ENCODE data around the gene BPIFB1. TPM values are rescaled to one million over a fixed set of nuclear protein-coding genes. Genes with fewer than 3 reads are reported as not detected.

The BPIFB1 gene
- total and polyA plus RNA-seq, 9 of the 15 experiments (the other 6 are each of a cell fraction or from before 2014, with no cell fraction given), result not detected

- FAIRE-seq, result no peak
- no TSS peak for BruUV-seq (replicated peaks)
These were observed 27.4 kb downstream of the BPIFB1 start for GRCh38 chr20:33310327-33310899.

GRCh38 chr20:33311011-33311410 lies 28.0 kb downstream of the BPIFB1 start:
- in situ Hi-C loops (cut with MboI) (no loop called here), intact Hi-C loops (cut with micrococcal nuclease) (no loop called here)
- DNase-seq (ENCODE audit: extremely low read depth in 1 of 4, low spot score in 3 of 4), result peak in 1 of 4 experiments; percentile 17
- WGBS (ENCODE audit: insufficient coverage, low coverage, missing lambda C conversion rate), result 0% methylated on average over 8 of the region's 8 CpGs
- no peak; the same call in 2 of the 3 replicates for ATAC-seq
- POLR2A ChIA-PET, result interaction anchor here (0.6 kb wide), 1 partner anchor 32 kb away, joined by 3 read pairs; no protein-coding TSS in a partner anchor
- Histone ChIP-seq H3K4me3 (no peak overlapping the region), H4K20me1 (replicated peaks; ENCODE audit: control insufficient read depth, insufficient read depth, low read length) (peaks cover 11% of the 10 kb centered on the region; the same call in 1 of the 2 replicates), H3K9me3 (replicated peaks; ENCODE audit: control insufficient read depth, insufficient read depth, low read depth, low read length) (no peaks in the 10 kb centered on the region; the same call in 1 of the 2 replicates), H3K4me1 (replicated peaks in 1 of 2; ENCODE audit: control insufficient read depth in 2 of 2, insufficient read depth in 2 of 2, low read length in 2 of 2) (no peaks in the 10 kb centered on the region), H3K27me3 (ENCODE audit: control insufficient read depth in 2 of 2, insufficient read depth in 2 of 2, low read length in 2 of 2) (peaks cover 16 to 37% of the 10 kb centered on the region in 2 experiments; a peak in 4 of 5 replicates), H2AFZ (ENCODE audit: low read depth, low read length) (no peak overlapping the region), H3K36me3 (ENCODE audit: control insufficient read depth, insufficient read depth, low read length) (no peaks in the 10 kb centered on the region), H3K4me2 (ENCODE audit: insufficient read depth, low read length) (no peak overlapping the region), H3K79me2 (ENCODE audit: control insufficient read depth, insufficient read depth, low read length) (no peaks in the 10 kb centered on the region), H3K9me1 (ENCODE audit: control insufficient read depth, insufficient read depth, low read length) (no peaks in the 10 kb centered on the region), H3K9ac (ENCODE audit: insufficient read depth in 1 of 2, low read depth in 2 of 2, low read length in 2 of 2) (no peak overlapping the region), H3K27ac (ENCODE audit: extremely low read depth, low read depth, low read length) (no peak overlapping the region)
- BruUV-seq (replicated peaks), result no TSS peak
- CTCF ChIA-PET (ENCODE audit: low intra/inter-chr PET ratio), result no interaction called here
- FAIRE-seq, result no peak
- TF ChIP-seq ZNF384 (IDR thresholded peaks at IDR 0.05; ENCODE audit: low read depth, low read length), result 0 out of 2 replicates have a peak, but pooled peaks have one; percentile 44
- no peak for TF ChIP-seq ZNF282 (CRISPR knock-in tag; IDR thresholded peaks at IDR 0.05)
- 0 out of 2 replicates have a peak, but pooled peaks have one; percentile 5 for TF ChIP-seq CBFA2T2 (conservative IDR thresholded peaks at IDR 0.05)
- peak; percentile 37; the same call in 1 of the 2 replicates for TF ChIP-seq USF2 (CRISPR knock-in tag; IDR thresholded peaks at IDR 0.05)
- peak; percentile 21; the same call in 1 of the 2 replicates for TF ChIP-seq CBFA2T3 (IDR thresholded peaks at IDR 0.05)
- TF ChIP-seq TAF1 (IDR thresholded peaks at IDR 0.05; ENCODE audit: control insufficient read depth, extremely low read depth, insufficient read depth, low read length, severe bottlenecking), result no peak
- no peak for TF ChIP-seq EP300 (IDR thresholded peaks at IDR 0.05; ENCODE audit: low read length)
- TF ChIP-seq RFX5 (IDR thresholded peaks at IDR 0.05; ENCODE audit: low read depth, low read length), result no peak
- no peak for TF ChIP-seq RBFOX2 (IDR thresholded peaks at IDR 0.05; ENCODE audit: low read depth, low read length)

More at GRCh38 chr20:33310327-33310899, 27.4 kb downstream of the BPIFB1 start:
- ATAC-seq (no peak), DNase-seq (ENCODE audit: extremely low read depth in 1 of 4, low spot score in 3 of 4) (no peak)
- in situ Hi-C loops (cut with MboI), result no loop called here
- H3K9me1 ChIP-seq (ENCODE audit: control insufficient read depth, insufficient read depth, low read length), result no peaks in the 10 kb centered on the region
- H3K4me1 ChIP-seq (replicated peaks in 1 of 2; ENCODE audit: control insufficient read depth in 2 of 2, insufficient read depth in 2 of 2, low read length in 2 of 2), result no peaks in the 10 kb centered on the region
- no peaks in the 10 kb centered on the region; the same call in 1 of the 2 replicates for H3K9me3 ChIP-seq (replicated peaks; ENCODE audit: control insufficient read depth, insufficient read depth, low read depth, low read length)
- H3K79me2 ChIP-seq (ENCODE audit: control insufficient read depth, insufficient read depth, low read length), result no peaks in the 10 kb centered on the region
- H3K4me3 ChIP-seq, result no peak overlapping the region
- H4K20me1 ChIP-seq (replicated peaks; ENCODE audit: control insufficient read depth, insufficient read depth, low read length), result peaks cover 10% of the 10 kb centered on the region; the same call in 1 of the 2 replicates
- TF ChIP-seq SIN3A (IDR thresholded peaks at IDR 0.05; ENCODE audit: borderline replicate concordance in 2 of 2, control insufficient read depth in 1 of 2, low read depth in 2 of 2, low read length in 2 of 2), result no peak
- no peak for TF ChIP-seq MTA2 (IDR thresholded peaks at IDR 0.05; ENCODE audit: low read depth)
- no peak for TF ChIP-seq HNRNPK (IDR thresholded peaks at IDR 0.05; ENCODE audit: low read depth, low read length, poor library complexity, severe bottlenecking)
- no peak for TF ChIP-seq PHF8 (IDR thresholded peaks at IDR 0.05; ENCODE audit: borderline replicate concordance, low read length)
- no peak for TF ChIP-seq ESRRA (IDR thresholded peaks at IDR 0.05; ENCODE audit: borderline replicate concordance, low read depth)
- CTCF ChIA-PET (ENCODE audit: low intra/inter-chr PET ratio), result no interaction called here
- 0% methylated on average over 6 of the region's 6 CpGs for WGBS (ENCODE audit: insufficient coverage, low coverage, missing lambda C conversion rate)
- H3K36me3 ChIP-seq (ENCODE audit: control insufficient read depth, insufficient read depth, low read length), result no peaks in the 10 kb centered on the region
- POLR2A ChIA-PET, result no interaction called here
- no peak overlapping the region for H2AFZ ChIP-seq (ENCODE audit: low read depth, low read length)
- no peak overlapping the region for H3K27ac ChIP-seq (ENCODE audit: extremely low read depth, low read depth, low read length)
- peaks cover 12 to 36% of the 10 kb centered on the region in 2 experiments; a peak in 4 of 5 replicates for H3K27me3 ChIP-seq (ENCODE audit: control insufficient read depth in 2 of 2, insufficient read depth in 2 of 2, low read length in 2 of 2)
- intact Hi-C loops (cut with micrococcal nuclease), result no loop called here
- no peak overlapping the region for H3K9ac ChIP-seq (ENCODE audit: insufficient read depth in 1 of 2, low read depth in 2 of 2, low read length in 2 of 2)
- no peak overlapping the region for H3K4me2 ChIP-seq (ENCODE audit: insufficient read depth, low read length)

Measured in K562 (cell line).